KBM-7 (cell line): ENCODE results near the gene PLAGL2.
"Not testable (repeated sequence)": the region's sequence is repeated elsewhere in the genome, so short reads cannot be mapped to it uniquely, and the experiment has no call there.

Experiments used
- DNase-seq: peaks from one replicate; pipeline ENCODE4 v3.0.0-alpha.2; 2015
- in situ Hi-C: fragments of 300-500 bp; cut with MboI; formaldehyde crosslinking; loops from 2 replicates; pipeline ENCODE4 v1.14.3; 2020; ENCODE audit warnings: low sequenced_read_pairs, low pct_unique_long_range_greater_than_20kb, mixed read lengths

The PLAGL2 gene

DNA sequence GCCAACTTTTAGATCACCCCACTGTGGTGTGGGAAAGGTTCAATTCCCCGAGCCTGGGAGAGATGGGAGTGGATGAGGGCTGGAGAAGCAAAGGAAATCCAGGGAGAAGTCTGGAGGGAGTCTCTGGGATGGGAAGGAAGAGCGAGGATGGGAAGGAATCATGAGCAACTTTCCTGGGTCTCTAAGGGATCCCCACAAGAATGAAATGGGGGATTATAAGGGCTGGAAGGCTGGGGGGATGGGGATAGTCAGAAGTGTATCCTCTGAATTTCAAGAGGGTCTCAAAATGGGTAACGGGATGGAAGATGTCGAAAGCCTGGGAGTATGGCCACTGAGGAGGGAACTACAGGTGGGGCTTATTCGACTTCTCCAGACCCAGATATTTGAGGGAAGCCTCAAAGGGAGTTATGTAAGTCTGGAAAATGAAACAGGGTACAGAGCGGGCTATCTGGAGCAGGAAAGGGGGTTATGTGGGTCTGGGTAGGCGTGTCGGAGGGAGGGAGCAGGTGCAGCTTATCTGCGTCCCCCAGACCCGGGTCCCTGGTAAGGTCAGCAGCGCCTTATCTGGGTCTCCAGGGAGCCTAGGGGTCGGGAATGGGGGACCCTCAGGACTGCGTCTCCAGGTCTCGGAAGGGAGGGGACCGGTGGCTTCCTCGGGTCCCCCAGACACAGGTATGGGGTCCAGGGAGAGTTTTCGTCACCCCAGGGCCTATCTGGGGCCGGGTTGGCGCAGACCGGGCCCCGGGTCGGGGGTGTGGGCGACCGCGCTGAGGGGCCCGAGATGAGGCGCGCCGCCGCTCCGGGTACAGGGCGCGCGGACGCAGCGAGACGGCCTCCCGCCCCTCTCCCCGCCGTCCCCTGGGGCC is 550 bp downstream of the PLAGL2 start:
- in situ Hi-C loops, result no loop called here
- peak; percentile 28 for DNase-seq

DNA sequence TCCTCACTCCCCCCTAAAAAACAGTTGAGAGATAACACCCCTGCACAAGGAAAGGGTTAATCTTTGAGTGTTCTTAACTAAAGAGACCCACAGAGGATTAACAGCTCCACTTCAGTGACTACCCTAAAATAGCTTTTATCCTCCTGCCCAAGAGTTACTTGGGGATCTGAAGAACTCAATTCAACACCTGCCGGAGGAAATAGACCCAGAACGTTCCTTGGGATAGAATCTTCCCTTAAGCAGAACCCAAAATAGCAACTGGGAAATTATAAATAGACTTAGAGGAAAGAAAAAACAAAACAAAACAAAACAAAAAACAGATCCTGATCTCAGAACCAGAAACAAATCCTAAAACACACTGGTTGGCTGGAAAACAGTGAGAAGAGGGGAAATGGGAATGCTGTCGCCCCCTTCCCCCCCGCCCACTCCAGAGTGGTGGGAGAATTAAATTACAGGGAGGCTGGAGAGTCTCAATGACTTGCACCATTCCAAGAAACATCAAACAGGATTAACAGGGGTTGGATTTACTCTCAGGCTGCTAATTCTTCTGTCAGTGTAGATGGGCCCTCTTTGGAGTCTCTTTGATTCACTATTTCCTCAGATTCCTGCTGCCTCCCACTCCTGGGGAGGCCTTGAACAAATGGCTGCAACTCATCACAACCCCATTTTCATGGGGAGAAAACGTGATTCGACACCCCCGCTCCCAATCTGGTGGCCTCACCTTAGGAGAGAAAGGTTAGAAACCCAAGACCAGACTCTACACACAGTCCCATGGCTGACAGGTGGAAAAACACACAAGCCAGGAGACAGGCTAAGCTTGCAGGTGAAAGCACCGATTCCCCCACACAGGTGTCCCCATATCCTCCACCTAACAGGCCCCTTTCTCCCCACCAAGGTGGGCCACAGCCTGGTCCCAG is 1.4 kb downstream of the PLAGL2 start:
- DNase-seq, result no peak
- in situ Hi-C loops, result no loop called here

DNA sequence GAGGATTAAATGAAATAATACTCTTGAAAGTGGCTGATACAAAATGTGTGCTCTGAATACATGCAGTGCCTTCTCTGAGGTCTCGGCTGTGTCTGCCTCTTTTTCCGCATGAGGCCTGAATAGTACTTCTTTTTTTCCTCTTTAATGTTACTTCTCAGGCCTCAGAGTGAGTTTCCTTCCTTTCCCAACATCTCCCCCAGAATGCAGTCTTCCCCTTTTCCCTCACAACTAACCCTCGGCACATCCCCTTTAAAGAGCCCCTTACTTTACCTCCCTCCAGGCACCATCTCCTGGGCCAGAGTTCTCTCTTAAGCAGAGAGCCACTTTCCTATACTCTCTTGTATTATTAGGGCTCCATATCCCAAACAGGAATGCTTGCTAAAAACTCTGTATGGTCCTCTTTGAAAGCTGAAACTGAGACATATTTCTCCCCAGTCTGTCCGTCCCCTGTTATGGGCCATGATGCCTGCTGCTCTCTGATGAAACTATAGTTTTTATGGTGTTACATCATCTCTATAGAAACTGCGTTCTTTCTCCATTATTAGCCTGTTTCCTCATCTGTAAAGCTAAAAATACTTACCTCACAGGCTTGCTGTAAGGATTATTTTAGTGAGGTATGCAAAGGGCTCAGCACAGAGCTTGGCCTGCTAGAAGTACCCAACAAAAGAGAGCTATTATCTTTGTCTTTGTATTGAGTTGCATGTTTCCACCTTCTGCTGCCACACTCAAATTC is 2.3 kb downstream of the PLAGL2 start:
- in situ Hi-C loops, result no loop called here
- peak; percentile 19 for DNase-seq

DNA sequence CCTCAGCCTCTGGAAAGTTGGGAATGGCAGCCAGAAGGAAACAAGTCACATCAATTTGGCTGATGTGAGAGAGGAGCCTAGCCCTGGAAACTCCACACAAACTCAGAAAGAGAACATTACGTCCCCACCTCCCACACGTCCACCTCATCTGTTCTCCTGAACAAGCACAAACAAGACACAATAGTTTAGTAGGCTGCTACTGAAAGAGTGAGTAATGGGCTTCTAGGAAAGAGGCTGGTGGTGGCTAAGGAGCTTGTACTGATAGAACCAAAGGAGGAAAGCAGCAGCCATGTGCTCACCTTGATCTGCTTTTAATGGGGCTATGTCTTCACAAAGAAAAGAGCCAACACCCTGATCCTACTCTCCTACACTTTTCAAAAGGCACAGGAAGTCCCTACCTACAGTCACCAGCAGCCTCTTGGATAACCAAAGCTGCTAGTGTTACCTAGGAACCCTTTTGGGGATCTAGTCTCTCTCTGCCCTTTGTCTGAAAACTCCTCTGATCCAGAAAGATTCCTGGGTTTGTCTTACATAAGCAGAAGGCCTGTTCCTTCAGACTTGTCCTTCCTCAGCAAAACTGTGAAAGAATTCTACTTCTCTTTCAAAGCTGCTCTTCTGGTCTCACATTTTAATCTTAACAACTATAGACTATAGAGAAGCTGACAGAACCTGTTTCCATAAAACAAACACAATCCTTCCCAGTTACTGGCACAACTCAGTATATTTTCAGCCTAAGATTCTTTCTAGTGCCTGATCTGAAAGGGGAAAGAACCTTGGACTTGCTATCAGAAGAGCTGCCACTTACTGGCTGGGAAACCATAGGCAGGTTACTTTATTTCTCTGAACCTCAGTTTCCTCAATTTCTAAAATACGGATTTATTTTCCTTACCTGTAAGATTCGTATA is 3.1 kb downstream of the PLAGL2 start:
- no peak for DNase-seq
- in situ Hi-C loops, result no loop called here

DNA sequence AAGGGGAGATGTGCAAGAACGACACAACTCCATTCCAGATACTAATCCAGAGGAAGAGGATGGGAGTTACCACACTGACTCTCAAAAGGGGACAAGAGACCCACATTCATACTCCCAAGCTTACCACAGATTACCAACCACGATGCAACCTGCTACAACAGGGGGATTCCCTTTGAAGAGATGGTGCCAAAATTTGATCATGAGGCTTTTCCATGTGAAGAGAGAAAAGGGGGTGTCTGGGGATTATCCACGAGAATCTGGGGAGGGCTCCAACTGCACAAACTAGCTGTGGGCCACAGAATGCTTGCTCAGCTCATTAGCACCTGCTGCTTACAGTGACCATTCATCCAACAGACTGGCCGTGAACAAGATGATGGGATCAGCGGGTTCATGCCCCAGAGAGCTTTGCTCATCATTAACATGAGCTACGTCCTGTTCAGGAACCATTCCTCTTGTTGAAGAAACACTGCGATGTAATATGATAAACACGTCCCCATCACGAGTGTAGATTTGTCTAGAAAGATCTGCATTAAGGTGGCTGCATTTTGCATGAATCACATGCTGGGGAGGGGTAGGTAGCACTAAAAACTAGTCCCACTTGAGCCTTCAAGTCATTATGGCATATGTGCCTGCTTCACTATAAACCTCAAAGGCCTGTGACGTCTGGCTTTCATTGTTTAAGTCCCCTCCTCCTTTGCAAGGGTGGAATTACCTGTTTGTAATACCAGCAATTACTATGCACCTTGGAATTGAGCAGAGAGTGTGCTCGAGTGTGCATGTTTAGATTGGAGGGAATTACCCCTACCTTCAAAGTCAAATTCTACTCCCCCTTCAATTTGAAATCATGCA is 4.0 kb downstream of the PLAGL2 start:
- in situ Hi-C loops, result no loop called here
- DNase-seq, result no peak

DNA sequence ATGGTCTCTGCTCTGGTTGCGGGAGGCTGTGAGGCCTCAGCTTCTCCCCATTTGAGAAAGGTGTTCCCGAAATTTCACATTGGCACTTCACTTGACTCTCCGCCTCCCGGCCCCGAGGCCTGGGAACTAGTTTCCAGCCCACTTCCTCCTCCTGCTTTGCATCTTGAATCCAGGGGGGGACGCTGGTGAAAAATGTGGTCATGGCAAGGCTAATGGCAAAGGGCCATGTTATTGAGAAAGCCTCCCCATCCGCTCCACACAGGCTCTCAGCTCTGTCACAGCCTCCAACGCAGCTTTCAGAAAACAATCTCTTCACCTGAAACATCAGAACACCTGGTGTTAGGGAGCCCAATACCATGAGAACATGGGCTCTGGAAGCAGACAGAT is 5.6 kb downstream of the PLAGL2 start:
- no peak for DNase-seq
- in situ Hi-C loops, result no loop called here

DNA sequence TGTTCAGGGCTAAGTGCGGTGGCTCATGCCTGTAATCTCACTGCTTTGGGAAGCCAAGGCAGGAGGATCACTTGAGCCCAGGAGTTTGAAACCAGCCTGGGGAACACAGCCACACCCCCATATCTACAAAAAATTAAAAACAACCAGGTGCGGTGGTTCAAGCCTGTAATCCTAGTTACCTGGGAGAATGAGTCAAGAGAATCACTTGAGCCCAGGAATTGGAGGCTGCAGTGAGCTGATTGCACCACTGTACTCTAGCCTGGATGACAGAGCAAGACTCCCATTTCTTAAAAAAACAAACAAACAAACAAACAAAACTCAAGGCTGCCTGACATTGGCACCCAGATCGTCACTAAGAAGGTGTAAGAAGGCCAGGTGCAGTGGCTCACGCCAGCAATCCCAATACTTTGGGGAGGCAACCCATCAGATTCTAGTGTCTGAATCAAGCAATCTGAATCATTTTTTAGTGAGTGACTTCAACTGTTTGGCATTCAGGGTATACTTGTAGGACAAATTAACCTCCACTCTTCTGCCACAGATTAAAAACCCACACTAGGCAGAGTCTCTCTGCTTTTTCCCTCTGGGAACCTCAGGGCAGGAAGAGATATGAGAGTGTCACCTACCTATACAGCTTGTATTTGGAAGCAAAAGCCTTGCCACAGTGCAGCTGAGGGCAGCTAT is 6.1 kb downstream of the PLAGL2 start:
- no peak for DNase-seq
- in situ Hi-C loops, result no loop called here

DNA sequence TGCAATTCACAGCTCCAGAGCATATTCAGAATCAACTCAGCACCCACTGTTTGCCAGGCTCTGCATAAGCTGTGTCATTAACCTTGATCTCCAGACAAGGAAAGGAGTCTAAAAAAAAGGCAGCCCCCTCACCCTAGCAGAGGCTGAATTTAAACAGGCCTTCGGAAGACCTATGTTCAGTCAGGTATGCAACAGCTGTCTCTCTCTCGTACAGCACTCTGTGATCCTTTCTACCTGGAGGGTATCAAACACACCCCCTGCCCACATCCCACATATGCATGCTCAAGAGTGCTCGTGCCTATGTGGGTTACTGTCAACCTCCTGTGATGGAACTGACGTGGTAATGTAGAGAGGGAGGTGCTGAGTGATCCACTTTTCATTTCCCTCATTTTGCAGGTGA is 8.5 kb downstream of the PLAGL2 start:
- no peak for DNase-seq
- in situ Hi-C loops, result no loop called here

DNA sequence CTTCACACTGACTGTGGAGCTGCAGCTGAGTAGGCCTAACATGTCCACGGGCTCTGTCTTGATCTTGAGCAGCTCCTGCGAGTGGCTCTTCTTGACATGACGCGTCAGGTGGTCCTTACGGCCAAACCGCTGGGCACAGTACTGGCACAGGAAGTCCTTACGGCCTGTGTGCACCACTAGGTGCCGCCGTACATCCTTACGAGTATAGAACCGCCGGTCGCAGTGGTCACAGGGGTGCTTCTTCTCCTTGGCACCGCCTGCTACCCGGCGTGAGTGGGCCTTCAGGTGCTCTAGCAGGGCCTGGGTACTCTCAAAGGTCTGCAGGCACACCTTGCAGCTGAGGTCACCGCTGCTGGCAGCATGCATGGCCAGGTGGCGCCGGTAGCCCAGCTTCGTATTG is 10.4 kb downstream of the PLAGL2 start:
- in situ Hi-C loops, DNase-seq: not testable (repeated sequence)

DNA sequence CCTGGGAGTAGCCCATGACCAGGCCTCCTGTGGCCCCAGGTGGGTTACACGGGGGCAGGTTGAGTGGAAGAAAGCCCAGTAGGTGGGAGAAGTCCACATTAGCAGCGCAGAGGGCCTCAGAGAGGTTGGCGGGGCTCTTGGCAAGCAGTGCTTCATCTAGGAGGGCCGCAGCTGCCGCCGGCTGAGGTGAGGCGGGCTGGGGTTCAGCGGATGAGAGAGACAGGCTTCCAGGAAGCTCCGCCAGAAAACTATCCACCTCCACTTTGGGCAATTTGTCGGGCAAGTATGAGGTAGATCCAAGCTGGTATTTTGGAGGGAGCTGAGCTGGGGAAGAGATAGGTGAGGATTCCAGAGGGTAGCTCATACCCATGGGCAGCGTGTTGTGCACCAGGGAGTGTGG is 10.9 kb downstream of the PLAGL2 start:
- in situ Hi-C loops, DNase-seq: not testable (repeated sequence)

DNA sequence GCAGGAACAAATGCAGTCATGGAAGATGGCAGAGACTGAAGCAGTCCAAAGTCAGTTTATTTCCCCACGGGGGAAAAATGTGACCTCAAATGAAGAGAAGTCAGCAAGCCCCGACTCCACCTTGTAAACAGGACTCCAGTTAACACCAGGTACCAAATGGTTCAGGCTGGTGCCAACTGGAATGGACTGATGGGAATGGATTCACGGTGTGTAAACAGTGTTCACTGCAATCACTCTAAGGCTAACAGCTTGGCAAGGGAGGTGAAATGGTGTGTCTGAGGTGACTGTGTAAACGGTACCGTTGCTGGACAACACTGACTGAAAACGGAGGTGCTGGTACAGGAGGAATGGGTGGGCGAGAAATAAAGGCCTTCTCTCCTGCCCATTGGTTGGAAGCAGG is 12.0 kb downstream of the PLAGL2 start:
- DNase-seq, result no peak
- in situ Hi-C loops, result no loop called here

DNA sequence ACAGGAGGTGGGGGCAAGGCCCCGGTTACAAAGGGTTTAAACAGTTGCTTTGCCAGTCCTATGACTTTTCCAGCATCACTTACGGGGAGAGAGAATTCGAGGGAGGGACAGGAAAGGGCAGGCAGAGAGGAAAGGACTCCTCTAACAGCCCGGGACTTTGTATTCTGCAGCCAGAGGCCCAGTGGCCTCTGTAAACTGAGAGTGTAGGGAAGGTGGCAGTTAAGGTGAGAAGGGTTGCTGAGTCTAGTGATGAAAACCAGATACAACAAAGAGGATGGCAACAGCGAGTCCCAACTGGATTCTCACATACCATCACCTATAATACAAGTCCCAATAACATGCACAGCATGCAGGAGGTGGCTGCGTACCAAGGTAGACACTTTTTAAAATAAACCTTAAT is 13.5 kb downstream of the PLAGL2 start:
- no peak for DNase-seq
- in situ Hi-C loops, result no loop called here

DNA sequence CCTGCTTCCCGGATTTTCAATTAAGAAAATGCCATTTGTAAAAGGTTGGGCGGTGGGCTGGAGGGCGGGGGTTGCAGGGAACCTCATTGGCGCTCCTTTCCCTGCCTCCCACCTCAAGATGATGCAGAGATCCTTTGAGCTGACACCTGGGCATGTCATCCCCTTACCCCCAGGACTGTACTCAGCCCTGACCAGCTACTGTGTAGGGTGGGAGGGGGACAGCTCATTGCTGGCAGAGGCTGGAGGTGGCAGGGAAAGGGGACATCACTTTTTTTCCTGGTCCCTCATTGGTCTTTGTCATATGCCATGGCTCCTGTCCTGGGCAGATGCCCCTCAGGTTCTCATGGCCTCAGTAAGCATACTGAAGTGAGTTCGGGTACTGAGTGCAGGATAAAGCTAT is 14.2 kb downstream of the PLAGL2 start:
- in situ Hi-C loops, result not testable (repeated sequence)

DNA sequence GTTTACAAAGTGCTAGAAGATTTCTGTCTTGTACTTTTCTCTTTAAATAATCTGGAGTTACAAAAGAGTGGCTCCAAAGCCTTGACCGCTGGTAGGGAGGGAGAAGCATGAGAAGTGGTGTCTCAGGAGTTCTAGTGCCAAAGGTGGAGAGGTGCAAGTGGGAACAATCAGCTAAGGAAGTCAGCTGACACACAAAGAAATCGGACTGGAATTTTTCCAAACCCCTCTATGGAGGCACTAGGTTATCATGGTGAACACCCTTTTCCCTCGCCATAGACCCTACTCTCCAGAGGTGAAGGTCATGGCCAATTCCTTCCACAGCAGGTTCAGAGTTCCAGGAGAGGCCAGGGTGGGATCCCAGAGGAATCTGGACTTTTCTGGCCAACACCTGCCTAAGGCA is 14.8 kb downstream of the PLAGL2 start:
- no peak for DNase-seq
- in situ Hi-C loops, result no loop called here

More for the DNA sequence above, 14.2 kb downstream of the PLAGL2 start:
- not testable (repeated sequence) for DNase-seq

DNA sequence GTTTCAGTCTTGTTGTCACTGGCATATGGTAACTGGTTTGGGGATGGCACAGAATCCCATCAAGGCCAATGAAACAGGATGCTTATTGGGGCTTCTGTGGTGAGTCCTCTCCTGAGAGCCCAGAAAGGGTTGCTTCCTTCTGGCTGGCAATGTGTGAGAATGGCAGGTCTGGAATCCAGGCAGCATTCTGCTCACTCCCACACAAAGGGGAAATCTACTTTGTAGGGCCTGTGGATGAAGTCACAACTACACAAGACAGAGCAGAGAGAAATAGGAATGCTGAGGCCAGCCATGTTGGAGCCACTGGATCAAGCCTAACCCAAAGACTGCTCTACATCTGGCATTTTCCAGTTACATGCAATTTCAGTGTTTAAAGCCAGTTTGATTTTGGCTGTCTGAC is 15.7 kb downstream of the PLAGL2 start:
- no peak for DNase-seq
- in situ Hi-C loops, result no loop called here

DNA sequence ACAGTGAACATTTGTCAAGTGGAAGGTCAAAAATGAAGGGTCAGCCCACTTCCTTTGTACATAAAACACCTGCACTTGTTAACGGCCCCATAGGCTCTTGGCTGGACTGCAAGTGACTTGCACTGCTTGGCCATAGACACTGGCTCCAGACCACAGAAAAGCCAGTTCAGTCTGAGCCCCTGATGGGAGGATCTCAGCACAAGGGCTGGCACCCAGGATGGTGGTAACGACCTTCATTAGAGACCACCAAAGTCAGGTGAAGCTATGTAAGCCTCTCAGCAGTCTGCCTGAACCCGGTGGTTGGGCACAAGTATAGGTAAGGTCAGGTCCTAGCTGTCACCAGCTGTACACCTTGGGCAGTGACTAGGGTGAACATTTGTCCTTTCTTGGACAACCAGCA is 16.1 kb downstream of the PLAGL2 start:
- no peak for DNase-seq
- in situ Hi-C loops, result no loop called here
